ENCODE data around the gene ARSI. TPM values are rescaled to one million over a fixed set of nuclear protein-coding genes. Genes with fewer than 3 reads are reported as not detected.

The ARSI gene
- polyA plus RNA-seq, 1 of the 3 experiments (the other 2 are of a cell fraction): 0.20 TPM

- no peak for TF ChIP-seq SMC3 (IDR thresholded peaks at IDR 0.05; ENCODE audit: low read depth, low read length)
- TF ChIP-seq RCOR1 (IDR thresholded peaks at IDR 0.05; ENCODE audit: low read length): no peak
- no peak for TF ChIP-seq GATA2 (CRISPR knock-in tag; IDR thresholded peaks at IDR 0.05)
Observed at GRCh38 chr5:150257424-150257823, 45.3 kb downstream of the ARSI start (continued).

GRCh38 chr5:150256410-150257064 is 46.2 kb downstream of the ARSI start:
- Histone ChIP-seq H3K9ac (no peak overlapping the region), H3F3A (replicated peaks; ENCODE audit: insufficient read depth) (no peaks in the 10 kb centered on the region), H3K9me2 (no peaks in the 10 kb centered on the region), H3K27me3 (ENCODE audit: insufficient read depth) (no peaks in the 10 kb centered on the region), H3K79me2 (ENCODE audit: insufficient read depth) (no peaks in the 10 kb centered on the region), H2AFZ (ENCODE audit: low read depth) (no peak overlapping the region), H4K20me1 (ENCODE audit: insufficient read depth) (no peaks in the 10 kb centered on the region), H3K4me2 (no peak overlapping the region), H3K4me1 (ENCODE audit: control insufficient read depth in 1 of 2, insufficient read depth in 2 of 2, low read depth in 1 of 2, low read length in 1 of 2) (peaks cover 0 to 17% of the 10 kb centered on the region in 2 experiments; a peak in 1 of 4 replicates), H3K36me3 (replicated peaks in 1 of 2; ENCODE audit: control insufficient read depth in 1 of 2, insufficient read depth in 2 of 2, low read length in 1 of 2) (no peaks in the 10 kb centered on the region), H3K9me3 (no peaks in the 10 kb centered on the region), H3K27ac (ENCODE audit: low read depth in 2 of 2, low read length in 1 of 2) (peak overlapping the region in 1 of 2 experiments; percentile 34; a peak in 2 of 4 replicates), H3K4me3 (ENCODE audit: low read depth in 2 of 2, low read length in 1 of 2) (no peak overlapping the region)
- peak; percentile 65 for DNase-seq
- WGBS (ENCODE audit: low lambda C conversion rate): 76% methylated on average over 7 of the region's 12 CpGs
- CTCF ChIA-PET: interaction anchor here (0.7 to 2.0 kb wide), 12 partner anchors 9 to 131 kb away, joined by 3 to 7 read pairs (median 4); no protein-coding TSS in a partner anchor
- TF ChIP-seq MXI1 (IDR thresholded peaks at IDR 0.05; ENCODE audit: low read depth, low read length): no peak
- TF ChIP-seq USF2 (IDR thresholded peaks at IDR 0.05; ENCODE audit: borderline replicate concordance, low read depth, low read length): no peak
- peak; percentile 45 for TF ChIP-seq RAD21 (IDR thresholded peaks at IDR 0.05; ENCODE audit: low read length)
- no peak for TF ChIP-seq FOSL2 (IDR thresholded peaks at IDR 0.05; ENCODE audit: borderline replicate concordance, low read depth)
- no peak for TF ChIP-seq FOXM1 (IDR thresholded peaks at IDR 0.05; ENCODE audit: low read depth)
- no peak for TF ChIP-seq ELF1 (IDR thresholded peaks at IDR 0.05)
- no peak for TF ChIP-seq RCOR1 (IDR thresholded peaks at IDR 0.05; ENCODE audit: low read length)
- TF ChIP-seq, protein P1, sequence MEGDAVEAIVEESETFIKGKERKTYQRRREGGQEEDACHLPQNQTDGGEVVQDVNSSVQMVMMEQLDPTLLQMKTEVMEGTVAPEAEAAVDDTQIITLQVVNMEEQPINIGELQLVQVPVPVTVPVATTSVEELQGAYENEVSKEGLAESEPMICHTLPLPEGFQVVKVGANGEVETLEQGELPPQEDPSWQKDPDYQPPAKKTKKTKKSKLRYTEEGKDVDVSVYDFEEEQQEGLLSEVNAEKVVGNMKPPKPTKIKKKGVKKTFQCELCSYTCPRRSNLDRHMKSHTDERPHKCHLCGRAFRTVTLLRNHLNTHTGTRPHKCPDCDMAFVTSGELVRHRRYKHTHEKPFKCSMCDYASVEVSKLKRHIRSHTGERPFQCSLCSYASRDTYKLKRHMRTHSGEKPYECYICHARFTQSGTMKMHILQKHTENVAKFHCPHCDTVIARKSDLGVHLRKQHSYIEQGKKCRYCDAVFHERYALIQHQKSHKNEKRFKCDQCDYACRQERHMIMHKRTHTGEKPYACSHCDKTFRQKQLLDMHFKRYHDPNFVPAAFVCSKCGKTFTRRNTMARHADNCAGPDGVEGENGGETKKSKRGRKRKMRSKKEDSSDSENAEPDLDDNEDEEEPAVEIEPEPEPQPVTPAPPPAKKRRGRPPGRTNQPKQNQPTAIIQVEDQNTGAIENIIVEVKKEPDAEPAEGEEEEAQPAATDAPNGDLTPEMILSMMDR (IDR thresholded peaks at IDR 0.05): peak; percentile 26
- no peak for TF ChIP-seq SIN3A (IDR thresholded peaks at IDR 0.05; ENCODE audit: borderline replicate concordance, low read depth, low read length)
- TF ChIP-seq, protein P2, sequence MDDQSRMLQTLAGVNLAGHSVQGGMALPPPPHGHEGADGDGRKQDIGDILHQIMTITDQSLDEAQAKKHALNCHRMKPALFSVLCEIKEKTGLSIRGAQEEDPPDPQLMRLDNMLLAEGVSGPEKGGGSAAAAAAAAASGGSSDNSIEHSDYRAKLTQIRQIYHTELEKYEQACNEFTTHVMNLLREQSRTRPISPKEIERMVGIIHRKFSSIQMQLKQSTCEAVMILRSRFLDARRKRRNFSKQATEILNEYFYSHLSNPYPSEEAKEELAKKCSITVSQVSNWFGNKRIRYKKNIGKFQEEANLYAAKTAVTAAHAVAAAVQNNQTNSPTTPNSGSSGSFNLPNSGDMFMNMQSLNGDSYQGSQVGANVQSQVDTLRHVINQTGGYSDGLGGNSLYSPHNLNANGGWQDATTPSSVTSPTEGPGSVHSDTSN (IDR thresholded peaks at IDR 0.05): no peak
- no peak for TF ChIP-seq TEAD4 (IDR thresholded peaks at IDR 0.05; ENCODE audit: borderline replicate concordance, insufficient read depth)
- TF ChIP-seq TCF12 (IDR thresholded peaks at IDR 0.05): no peak
- no peak for TF ChIP-seq RFX5 (IDR thresholded peaks at IDR 0.05; ENCODE audit: low read length)
- TF ChIP-seq GABPA (IDR thresholded peaks at IDR 0.05; ENCODE audit: low read depth): no peak
- POLR2A ChIA-PET: no interaction called here
